AG04449 (cell line): ENCODE measurements around the gene AKAP6.

Source experiments
- CTCF ChIA-PET: fragments of 350-600 bp; formaldehyde crosslinking; extraction: SDS; loops from one replicate; lab custom pipeline; 2021; ENCODE audit warnings: antibody characterized with exemption; lab: Yijun Ruan, JAX
- POLR2A ChIA-PET: fragments of 400-600, 350-600 bp; formaldehyde crosslinking; extraction: SDS; loops from one replicate; lab custom pipeline; 2020; ENCODE audit warnings: antibody characterized with exemption, inconsistent platforms; lab: Yijun Ruan, JAX
- DNase-seq: peaks from one replicate; pipeline ENCODE4 v3.0.0-alpha.2; 2010; ENCODE audit warnings: low read depth, low spot score
- H3K4me3 ChIP-seq: 2 replicates; pipeline ENCODE4 v1.5.1; 2011; ENCODE audit warnings: low read depth, mild to moderate bottlenecking, control low read depth, low read length
- TF ChIP-seq, protein P1 (sequence below): IDR thresholded peaks from one replicate; pipeline ENCODE4 v1.5.1; 2011; ENCODE audit warnings: mild to moderate bottlenecking, moderate library complexity, low read length, control low read depth, inconsistent platforms; ENCODE audit not compliant: insufficient read depth; ENCODE audit errors: missing control alignments

The AKAP6 gene

DNA sequence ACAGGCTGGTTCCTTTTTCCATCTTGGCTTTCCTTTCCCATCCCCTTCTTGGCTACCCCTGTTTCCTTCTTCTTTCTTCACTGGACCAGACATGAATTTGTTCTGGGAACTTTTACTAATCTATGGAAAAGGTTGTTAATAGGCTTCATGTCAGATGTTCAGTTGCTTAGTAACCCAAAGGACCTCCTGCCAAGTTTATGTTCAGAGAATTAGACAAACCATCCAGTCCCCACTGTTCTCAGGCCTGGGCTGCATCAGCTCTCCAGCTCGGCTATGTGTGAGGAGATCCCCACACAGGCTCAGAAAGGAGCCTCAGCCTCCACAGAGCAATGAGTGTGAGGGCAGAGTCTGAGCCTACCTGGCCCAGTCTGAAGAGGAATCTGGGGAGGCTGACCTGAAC is 78.0 kb downstream of the AKAP6 start:
- no peak overlapping the region for H3K4me3 ChIP-seq
- ChIA-PET POLR2A (no interaction called here), CTCF (no interaction called here)
- no peak for DNase-seq
- TF ChIP-seq, protein P1, sequence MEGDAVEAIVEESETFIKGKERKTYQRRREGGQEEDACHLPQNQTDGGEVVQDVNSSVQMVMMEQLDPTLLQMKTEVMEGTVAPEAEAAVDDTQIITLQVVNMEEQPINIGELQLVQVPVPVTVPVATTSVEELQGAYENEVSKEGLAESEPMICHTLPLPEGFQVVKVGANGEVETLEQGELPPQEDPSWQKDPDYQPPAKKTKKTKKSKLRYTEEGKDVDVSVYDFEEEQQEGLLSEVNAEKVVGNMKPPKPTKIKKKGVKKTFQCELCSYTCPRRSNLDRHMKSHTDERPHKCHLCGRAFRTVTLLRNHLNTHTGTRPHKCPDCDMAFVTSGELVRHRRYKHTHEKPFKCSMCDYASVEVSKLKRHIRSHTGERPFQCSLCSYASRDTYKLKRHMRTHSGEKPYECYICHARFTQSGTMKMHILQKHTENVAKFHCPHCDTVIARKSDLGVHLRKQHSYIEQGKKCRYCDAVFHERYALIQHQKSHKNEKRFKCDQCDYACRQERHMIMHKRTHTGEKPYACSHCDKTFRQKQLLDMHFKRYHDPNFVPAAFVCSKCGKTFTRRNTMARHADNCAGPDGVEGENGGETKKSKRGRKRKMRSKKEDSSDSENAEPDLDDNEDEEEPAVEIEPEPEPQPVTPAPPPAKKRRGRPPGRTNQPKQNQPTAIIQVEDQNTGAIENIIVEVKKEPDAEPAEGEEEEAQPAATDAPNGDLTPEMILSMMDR: no peak

DNA sequence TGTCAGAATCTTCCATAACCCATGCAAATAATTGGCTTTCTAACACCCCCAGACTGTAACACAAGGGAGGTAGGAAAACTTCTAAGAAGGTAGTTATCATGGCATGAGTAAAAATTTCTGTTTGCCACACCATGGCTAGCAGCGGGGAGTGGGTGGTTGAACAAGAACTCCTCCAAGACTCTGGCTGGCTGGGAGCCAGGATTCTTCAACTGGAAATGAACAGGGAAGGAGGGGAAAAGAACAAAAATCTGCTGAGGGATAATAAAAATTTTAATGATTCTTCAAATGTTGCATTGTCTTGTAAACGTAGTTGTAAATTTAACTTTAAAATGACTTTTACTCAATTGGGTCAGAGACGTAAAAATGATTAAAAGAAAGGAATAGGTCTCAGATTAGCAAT is 78.9 kb downstream of the AKAP6 start:
- H3K4me3 ChIP-seq: no peak overlapping the region
- ChIA-PET POLR2A (no interaction called here), CTCF (no interaction called here)
- DNase-seq: no peak
- TF ChIP-seq, protein P1: no peak

DNA sequence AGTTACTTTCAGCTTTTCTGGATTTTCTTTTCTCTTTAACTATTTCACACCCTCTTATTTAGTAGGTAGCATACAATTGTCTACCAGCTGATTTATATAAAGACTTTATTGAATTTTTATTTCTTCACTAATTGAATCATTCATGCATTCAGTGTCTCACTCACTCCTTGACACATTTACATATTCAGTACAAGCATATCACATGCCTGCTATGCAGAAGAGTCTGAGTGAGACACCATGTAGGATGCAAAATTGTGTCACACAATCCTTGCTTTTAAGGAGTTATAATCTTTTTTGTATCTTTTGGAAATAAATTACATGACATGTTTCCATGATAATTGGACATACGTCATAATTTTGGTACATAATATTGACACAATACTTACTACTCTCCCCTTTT is 83.0 kb downstream of the AKAP6 start:
- CTCF ChIA-PET: no interaction called here
- DNase-seq: no peak
- H3K4me3 ChIP-seq: no peak overlapping the region
- TF ChIP-seq, protein P1: no peak
- POLR2A ChIA-PET: no interaction called here

DNA sequence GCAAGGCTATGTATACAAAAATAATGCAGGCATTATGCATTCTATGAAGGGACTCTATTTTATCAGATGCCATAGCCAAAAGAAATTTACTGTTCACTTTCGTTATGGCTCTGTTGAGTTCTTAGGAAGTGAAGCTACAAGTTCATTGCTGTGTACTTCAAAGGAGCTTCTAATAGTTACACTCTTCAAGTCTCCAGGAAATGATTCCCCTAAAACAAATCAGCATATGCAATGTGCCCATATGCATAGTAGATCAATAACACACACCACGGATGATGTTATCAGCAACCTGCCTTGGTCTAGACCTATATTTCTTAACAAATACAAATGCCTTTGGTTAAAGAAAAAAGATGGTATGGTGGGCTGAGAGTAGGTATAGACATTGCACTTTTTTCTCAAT is 83.4 kb downstream of the AKAP6 start:
- CTCF ChIA-PET: no interaction called here
- DNase-seq: no peak
- TF ChIP-seq, protein P1: no peak
- no peak overlapping the region for H3K4me3 ChIP-seq
- POLR2A ChIA-PET: no interaction called here

DNA sequence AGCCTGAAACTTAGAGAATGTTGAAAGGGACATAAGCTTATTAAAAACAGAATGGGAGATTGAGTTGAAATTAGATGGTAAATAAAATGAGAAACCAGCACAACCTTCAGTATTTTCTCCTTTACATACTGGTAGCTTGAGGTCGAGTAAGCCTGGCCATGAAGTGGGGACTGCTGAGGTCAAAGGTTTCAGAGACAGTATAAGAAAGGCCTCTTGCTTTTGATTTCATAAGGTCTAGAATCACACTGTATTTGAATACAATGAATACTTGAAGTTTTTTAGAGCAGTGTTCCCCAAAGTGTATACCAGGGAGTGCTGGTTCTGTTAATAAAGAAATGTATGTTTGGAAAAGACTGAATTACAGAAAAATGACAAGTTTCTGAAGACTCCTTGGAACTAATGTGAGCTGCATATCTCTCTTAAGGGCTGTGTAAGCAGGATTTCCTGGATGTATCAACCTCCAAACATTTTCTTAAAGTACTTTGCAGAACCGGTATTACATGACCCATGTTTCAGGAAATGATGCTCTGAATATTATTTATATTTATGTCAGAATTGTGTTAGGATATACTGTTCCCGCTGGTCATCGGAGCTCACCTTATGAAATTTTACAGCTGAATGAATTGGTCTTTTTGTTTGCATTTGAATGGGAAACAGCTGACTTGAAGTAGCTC is 85.0 kb downstream of the AKAP6 start:
- ChIA-PET CTCF (interaction anchor here (0.6 to 1.2 kb wide), 2 partner anchors 162 to 426 kb away, joined by 3 to 4 read pairs; no protein-coding TSS in a partner anchor), POLR2A (interaction anchor here (0.7 kb wide), 1 partner anchor 14 kb away, joined by 3 read pairs; no protein-coding TSS in a partner anchor)
- TF ChIP-seq, protein P1: no peak
- no peak for DNase-seq
- no peak overlapping the region for H3K4me3 ChIP-seq

DNA sequence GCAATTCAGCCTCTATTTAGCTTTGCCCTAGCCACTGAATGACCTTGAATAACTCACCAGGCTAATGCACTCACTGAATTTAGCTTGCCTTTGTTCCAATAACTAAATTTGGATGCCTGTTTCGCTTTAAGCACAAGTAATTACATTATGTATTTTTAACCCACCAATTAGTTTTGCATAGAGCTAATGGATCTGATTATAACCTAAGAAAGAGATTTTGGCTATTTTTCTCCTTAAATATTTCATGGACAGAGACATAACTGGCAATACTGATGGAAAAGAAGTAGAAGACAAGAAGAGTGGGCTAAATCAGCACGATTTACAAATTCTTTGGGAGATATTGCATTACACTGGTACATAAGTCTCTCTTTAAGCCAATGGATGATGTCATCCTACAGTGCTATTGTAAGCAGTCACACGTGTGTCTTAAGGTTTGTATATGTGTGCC is 85.7 kb downstream of the AKAP6 start:
- ChIA-PET CTCF (interaction anchor here (0.6 kb wide), 1 partner anchor 427 kb away, joined by 3 read pairs; no protein-coding TSS in a partner anchor), POLR2A (no interaction called here)
- DNase-seq: no peak
- TF ChIP-seq, protein P1: no peak
- no peak overlapping the region for H3K4me3 ChIP-seq
